Activated naive CD4-positive, alpha-beta T cell treated with Interleukin-2 at 50 U/mL for 16 hours (primary cell): ENCODE measurements around the gene CDH7.

Source experiments
- DNase-seq: peaks from one replicate; pipeline ENCODE4 v3.0.0-alpha.2; 2020

Gene CDH7

DNA sequence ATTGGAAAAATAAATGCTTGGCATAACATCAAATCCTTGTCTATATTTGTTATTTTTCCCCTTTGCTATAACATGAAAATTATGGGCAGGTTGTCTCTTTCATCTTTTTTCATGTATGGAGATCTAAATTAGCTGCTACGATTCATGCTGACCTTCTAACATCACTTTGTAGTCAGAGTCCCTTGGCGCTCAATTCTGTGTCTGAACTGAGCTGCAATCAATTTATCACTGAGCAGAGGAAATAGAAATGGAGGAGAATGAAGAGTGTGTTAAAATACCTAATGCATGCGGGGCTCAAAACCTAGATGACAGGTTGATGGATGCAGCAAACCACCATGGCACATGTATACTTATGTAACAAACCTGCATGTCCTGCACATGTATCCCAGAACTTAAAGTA is 168.9 kb downstream of the CDH7 start:
- DNase-seq: no peak

DNA sequence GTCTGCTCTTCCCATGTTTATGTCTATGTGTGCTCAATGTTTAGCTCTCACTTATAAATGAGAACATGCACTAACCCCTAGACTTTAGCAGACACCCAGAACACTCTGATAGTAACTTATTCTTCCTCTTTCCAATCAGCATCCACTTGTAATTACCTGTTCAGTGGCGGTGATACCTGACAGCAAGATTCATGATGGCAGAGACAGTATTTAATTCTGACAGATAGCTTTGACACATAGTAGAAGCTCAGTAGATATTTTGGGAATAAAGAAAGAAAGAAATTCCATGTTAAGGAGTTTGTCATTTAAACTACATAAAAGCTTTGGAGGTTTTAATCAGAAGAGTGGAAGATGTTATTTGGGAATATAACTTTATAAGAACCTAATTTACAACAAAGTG is 171.3 kb downstream of the CDH7 start:
- DNase-seq: no peak

DNA sequence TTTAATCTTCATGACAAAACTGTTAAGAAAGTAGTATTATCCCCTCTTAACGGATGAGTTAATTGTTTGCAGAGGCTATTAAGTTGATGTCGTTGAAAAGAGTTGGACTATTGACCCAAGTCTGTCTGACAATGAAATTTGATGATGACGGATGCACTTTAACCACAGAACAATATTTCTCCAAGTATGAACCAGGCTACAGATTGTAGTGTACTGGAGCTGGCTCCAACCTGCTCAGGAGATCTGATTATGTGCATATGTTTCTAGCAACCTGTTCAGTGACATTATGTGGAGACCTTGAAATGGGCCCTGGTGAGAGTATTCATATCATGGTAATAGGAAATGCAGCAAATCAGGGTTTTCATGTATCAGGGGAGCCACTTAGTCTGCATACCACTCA is 174.1 kb downstream of the CDH7 start:
- no peak for DNase-seq

DNA sequence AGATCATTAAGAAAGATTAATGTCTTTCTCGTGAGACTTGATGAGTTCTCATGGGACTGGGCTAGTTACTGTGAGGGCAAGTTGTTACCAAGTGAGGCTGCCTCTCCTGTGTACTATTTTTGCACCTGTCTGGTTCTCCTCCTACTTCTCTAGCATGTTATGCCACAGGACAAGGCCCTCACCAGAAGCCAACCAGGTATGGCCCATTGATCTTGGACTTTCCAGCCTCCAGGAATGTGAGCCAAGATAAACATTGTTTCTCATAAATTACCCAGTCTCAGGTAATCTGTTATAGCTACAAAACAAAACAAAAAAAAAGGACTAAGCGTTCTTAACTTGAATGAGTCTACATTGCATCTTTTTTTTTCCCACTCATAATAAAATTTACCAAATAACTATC is 184.1 kb downstream of the CDH7 start:
- no peak for DNase-seq

DNA sequence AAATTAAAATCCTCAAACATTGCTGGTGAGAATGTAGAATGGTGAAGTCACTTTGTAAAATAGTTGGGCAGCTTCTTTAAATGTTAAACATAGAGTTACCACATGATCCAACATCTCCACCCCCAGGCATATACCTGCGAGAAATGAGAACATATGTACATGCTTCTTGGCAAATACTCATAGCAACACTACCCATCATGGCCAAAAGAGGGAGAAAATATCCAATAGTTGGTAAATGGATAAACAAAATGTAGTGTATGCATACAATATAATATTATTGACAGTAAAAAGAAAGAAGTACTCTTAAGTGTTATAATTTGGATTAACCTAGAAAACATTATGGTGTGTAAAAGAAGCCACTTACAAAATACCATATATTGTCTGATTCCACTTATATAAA is 185.9 kb downstream of the CDH7 start:
- DNase-seq: no peak

DNA sequence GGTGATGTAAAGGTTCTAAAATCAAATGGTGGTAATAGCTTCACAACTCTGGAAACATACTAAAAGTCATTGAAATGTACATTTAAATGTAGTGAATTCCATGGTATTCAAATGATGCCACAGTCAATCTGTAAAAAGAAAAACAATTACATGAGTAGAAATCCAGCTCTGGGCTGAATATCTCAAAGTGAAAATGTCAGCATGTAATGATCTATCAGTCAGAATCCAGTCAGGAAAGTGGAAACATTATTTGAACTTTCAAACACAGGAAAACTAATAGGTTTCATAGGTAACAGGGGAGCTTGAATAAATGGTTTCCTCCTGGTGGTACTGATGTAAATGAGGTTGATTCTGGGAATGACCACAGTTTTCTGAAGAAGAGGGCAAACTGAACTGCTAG is 186.4 kb downstream of the CDH7 start:
- no peak for DNase-seq

DNA sequence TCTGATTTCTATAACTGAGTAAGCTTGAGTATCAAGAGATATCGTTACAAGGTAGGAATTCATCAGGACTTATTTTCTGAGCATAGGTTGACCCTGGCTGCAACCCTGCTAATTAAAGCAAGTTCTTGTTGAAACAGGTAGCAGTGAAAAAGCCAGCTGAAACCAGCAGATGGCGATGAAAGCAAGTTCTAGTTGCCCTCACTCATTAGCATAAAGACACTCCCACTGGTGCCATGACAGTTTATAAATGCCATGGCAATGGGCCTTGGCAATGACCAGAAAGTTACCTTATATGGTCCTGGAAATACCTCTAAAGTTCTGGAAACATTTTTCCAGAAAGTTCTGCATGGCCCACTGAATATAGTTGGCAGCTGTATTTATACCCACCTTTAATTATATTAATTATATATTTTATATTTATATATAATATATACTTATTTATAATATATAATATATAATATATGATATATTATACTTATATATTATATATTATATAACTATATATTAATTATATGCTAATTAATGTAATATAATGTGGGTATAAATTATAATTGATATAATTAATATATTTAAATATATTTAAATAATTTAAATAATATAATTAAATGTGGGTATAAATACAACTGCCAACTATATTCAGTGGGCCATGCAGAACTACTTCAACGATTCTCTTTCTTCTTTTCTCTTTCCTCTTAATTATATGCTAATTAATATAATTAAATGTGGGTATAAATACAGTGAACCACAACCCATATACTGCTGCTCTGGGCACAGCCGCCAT is 188.0 kb downstream of the CDH7 start:
- no peak for DNase-seq
